HUES64 (cell line): Measurements from ENCODE around the gene MYLK.
"Not testable (repeated sequence)": the region's sequence is repeated elsewhere in the genome, so short reads cannot be mapped to it uniquely, and the experiment has no call there.

Experiments used
- H3K27ac ChIP-seq: 2 replicates; pipeline ENCODE4 v1.7.0; 2013; ENCODE audit warnings: low read depth, low read length, inconsistent platforms
- H3K27me3 ChIP-seq: 2 replicates; pipeline ENCODE4 v1.6.1; 2013; ENCODE audit warnings: mild to moderate bottlenecking, low read length; ENCODE audit not compliant: insufficient read depth
- H3K36me3 ChIP-seq: 2 replicates; pipeline ENCODE4 v1.6.1; 2013; ENCODE audit warnings: mild to moderate bottlenecking, low read length; ENCODE audit not compliant: insufficient read depth
- H3K4me1 ChIP-seq: 2 replicates; pipeline ENCODE4 v1.6.1; 2013; ENCODE audit warnings: mild to moderate bottlenecking, low read length, moderate library complexity; ENCODE audit not compliant: insufficient read depth
- H3K4me3 ChIP-seq: 2 replicates; pipeline ENCODE4 v1.5.1; 2013; ENCODE audit warnings: mild to moderate bottlenecking, low read length, moderate library complexity
- H3K9ac ChIP-seq: 2 replicates; pipeline ENCODE4 v1.6.1; 2013; ENCODE audit warnings: mild to moderate bottlenecking, low read depth, low read length
- H3K9me3 ChIP-seq: 2 replicates; pipeline ENCODE4 v1.6.1; 2013; ENCODE audit warnings: low read depth, low read length; ENCODE audit not compliant: insufficient read depth
- WGBS: fragments of 150-250, 120-280 bp; methylation state at CpG from one replicate; pipeline ENCODE4 v1.1.7; 2013; ENCODE audit warnings: missing lambda C conversion rate; 5-methylcytosine and 5-hydroxymethylcytosine counted together

The MYLK gene

GRCh38 chr3:123602325-123602724 is 281.8 kb downstream of the MYLK start:
- no peak overlapping the region for H3K4me3 ChIP-seq
- no peaks in the 10 kb centered on the region for H3K36me3 ChIP-seq
- H3K4me1 ChIP-seq = peaks cover 4% of the 10 kb centered on the region; the same call in 1 of the 2 replicates
- no peaks in the 10 kb centered on the region for H3K9me3 ChIP-seq
- H3K27me3 ChIP-seq = no peaks in the 10 kb centered on the region
- no peak overlapping the region for H3K9ac ChIP-seq
- no peak overlapping the region for H3K27ac ChIP-seq
- 100% methylated on average over 1 of the region's 1 CpG for WGBS

GRCh38 chr3:123600863-123601262 is 283.3 kb downstream of the MYLK start:
- not testable (repeated sequence) for H3K27me3 ChIP-seq, H3K36me3 ChIP-seq, H3K4me1 ChIP-seq, H3K27ac ChIP-seq, H3K9me3 ChIP-seq, H3K4me3 ChIP-seq, H3K9ac ChIP-seq

- no peaks in the 10 kb centered on the region for H3K27me3 ChIP-seq
- H3K9me3 ChIP-seq = no peaks in the 10 kb centered on the region
- H3K4me1 ChIP-seq = no peaks in the 10 kb centered on the region
- WGBS = 94% methylated on average over 4 of the region's 4 CpGs
- H3K27ac ChIP-seq = no peak overlapping the region
- H3K36me3 ChIP-seq = no peaks in the 10 kb centered on the region
- no peak overlapping the region for H3K9ac ChIP-seq
- H3K4me3 ChIP-seq = no peak overlapping the region
These were observed 286.6 kb downstream of the MYLK start for GRCh38 chr3:123597561-123597960.

GRCh38 chr3:123595396-123596180 is 288.5 kb downstream of the MYLK start:
- Histone ChIP-seq H3K27me3 (no peaks in the 10 kb centered on the region), H3K27ac (no peak overlapping the region), H3K4me3 (no peak overlapping the region), H3K36me3 (peaks cover under 1% of the 10 kb centered on the region; the same call in 1 of the 2 replicates), H3K4me1 (no peaks in the 10 kb centered on the region), H3K9ac (no peak overlapping the region), H3K9me3 (peaks cover 7% of the 10 kb centered on the region)
- WGBS = 90% methylated on average over 5 of the region's 5 CpGs

- H3K4me3 ChIP-seq = no peak overlapping the region
- peaks cover 10% of the 10 kb centered on the region; the same call in 1 of the 2 replicates for H3K36me3 ChIP-seq
- H3K9ac ChIP-seq = no peak overlapping the region
- peaks cover 18% of the 10 kb centered on the region for H3K9me3 ChIP-seq
- 95% methylated on average over 2 of the region's 3 CpGs for WGBS
- no peaks in the 10 kb centered on the region for H3K4me1 ChIP-seq
- no peaks in the 10 kb centered on the region for H3K27me3 ChIP-seq
- no peak overlapping the region for H3K27ac ChIP-seq
These were observed 290.8 kb downstream of the MYLK start for GRCh38 chr3:123593381-123593780.

- H3K9me3 ChIP-seq = peaks cover 18% of the 10 kb centered on the region
- no peak overlapping the region for H3K9ac ChIP-seq
- H3K4me1 ChIP-seq = peaks cover 9% of the 10 kb centered on the region; the same call in 1 of the 2 replicates
- WGBS = 80% methylated on average over 3 of the region's 3 CpGs
- no peaks in the 10 kb centered on the region for H3K27me3 ChIP-seq
- H3K36me3 ChIP-seq = peaks cover 10% of the 10 kb centered on the region; the same call in 1 of the 2 replicates
- no peak overlapping the region for H3K4me3 ChIP-seq
- H3K27ac ChIP-seq = no peak overlapping the region
These were observed 293.3 kb downstream of the MYLK start for GRCh38 chr3:123590685-123591450.

- Histone ChIP-seq H3K4me3 (0 out of 2 replicates have a peak overlapping the region, but pooled peaks have one; percentile 88), H3K4me1 (peaks cover 17% of the 10 kb centered on the region), H3K9ac (no peak overlapping the region), H3K9me3 (peaks cover 18% of the 10 kb centered on the region), H3K36me3 (peaks cover 10% of the 10 kb centered on the region; the same call in 1 of the 2 replicates), H3K27me3 (no peaks in the 10 kb centered on the region), H3K27ac (no peak overlapping the region)
- WGBS = 93% methylated on average over 2 of the region's 2 CpGs
These were observed 296.7 kb downstream of the MYLK start for GRCh38 chr3:123587401-123587800.

- no CpG with 5 or more reads among the region's 2 CpGs for WGBS
- Histone ChIP-seq H3K9me3 (peaks cover 18% of the 10 kb centered on the region), H3K4me3 (peak overlapping the region; percentile 88), H3K27ac (no peak overlapping the region; the same call in 1 of the 2 replicates), H3K4me1 (peaks cover 17% of the 10 kb centered on the region), H3K27me3 (no peaks in the 10 kb centered on the region), H3K9ac (no peak overlapping the region), H3K36me3 (peaks cover 10% of the 10 kb centered on the region; the same call in 1 of the 2 replicates)
These were observed 297.2 kb downstream of the MYLK start for GRCh38 chr3:123586968-123587367.

- Histone ChIP-seq H3K27me3 (no peaks in the 10 kb centered on the region), H3K4me3 (peak overlapping the region; percentile 88), H3K9me3 (peaks cover 16% of the 10 kb centered on the region), H3K36me3 (peaks cover 19% of the 10 kb centered on the region), H3K4me1 (peaks cover 17% of the 10 kb centered on the region), H3K9ac (peak overlapping the region; percentile 98), H3K27ac (peak overlapping the region; percentile 95)
- 3% methylated on average over 9 of the region's 10 CpGs for WGBS
These were observed 298.0 kb downstream of the MYLK start for GRCh38 chr3:123586131-123586530.

GRCh38 chr3:123584988-123585937 is 298.9 kb downstream of the MYLK start, which contains the start of gene HACD2:
TSS of gene HACD2 (minus strand) at chr3:123585053. CDS start at chr3:123585027, 26 bp downstream.
- WGBS = under 1% methylated on average over 54 of the region's 54 CpGs
- Histone ChIP-seq H3K4me1 (peaks cover 17% of the 10 kb centered on the region), H3K36me3 (peaks cover 21% of the 10 kb centered on the region), H3K27ac (peak within 1 kb of the TSS; percentile 95), H3K4me3 (peak within 1 kb of the TSS; percentile 88), H3K9me3 (peaks cover 7% of the 10 kb centered on the region; the same call in 1 of the 2 replicates), H3K27me3 (no peaks in the 10 kb centered on the region), H3K9ac (peak within 1 kb of the TSS; percentile 98)
